Islet of Langerhans (tissue), 1 donor: Measurements from ENCODE around the gene ADAMTS4.
A peak's percentile ranks its signal among the peaks of the same experiment; 100 is the strongest.

Experiments
- FAIRE-seq: peaks from one replicate; lab custom pipeline; 2011; peaks lifted over from hg19 to GRCh38; lab: Jason Lieb, UNC

ADAMTS4 gene

DNA sequence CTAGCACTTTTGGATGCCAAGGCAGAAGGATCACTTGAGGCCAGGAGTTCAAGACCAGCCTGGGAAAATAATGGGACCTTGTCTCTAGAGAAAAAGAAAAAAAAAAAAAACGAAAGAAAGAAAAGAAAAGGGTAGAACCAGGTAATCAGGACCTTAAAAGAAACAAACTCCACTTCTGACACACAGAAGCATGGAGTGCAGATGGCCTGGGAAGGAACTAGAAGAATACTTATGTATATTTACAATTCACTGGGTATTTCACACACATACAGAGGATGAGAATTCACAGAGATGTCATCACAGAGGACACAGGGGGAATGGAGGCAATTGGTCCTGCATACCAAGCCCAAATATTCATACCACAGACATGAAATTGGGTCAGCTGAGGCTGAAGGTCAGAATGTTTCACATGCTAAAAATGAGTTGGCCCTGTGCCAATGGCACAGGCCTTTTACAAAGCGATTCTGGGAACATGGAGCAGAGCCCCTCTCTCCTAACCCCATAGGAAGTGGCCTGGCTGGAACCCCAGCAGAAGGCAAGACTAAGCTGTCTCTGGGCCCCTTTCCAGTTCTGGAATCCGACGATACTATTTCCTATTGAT, 26.0 kb downstream of the ADAMTS4 start:
- FAIRE-seq, result no peak

DNA sequence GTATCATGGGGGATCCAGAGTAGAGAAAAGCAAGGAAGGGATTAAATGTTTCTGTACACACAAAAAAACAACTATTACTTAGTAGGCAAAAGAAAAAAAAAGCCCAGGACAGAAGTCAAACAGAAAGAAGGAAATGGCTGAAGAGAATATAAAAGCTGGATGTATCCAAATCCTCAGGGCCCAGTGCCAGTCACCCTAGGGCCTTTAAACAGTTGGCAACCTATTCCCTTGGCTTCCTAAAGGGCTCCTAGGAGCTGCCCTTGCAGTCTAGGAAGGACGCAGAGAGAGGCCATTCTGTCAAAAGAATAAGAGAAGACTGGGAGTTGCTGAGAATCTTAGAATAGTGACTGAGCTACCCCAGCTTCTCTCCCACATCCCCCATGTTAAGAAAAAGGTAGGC, 26.5 kb downstream of the ADAMTS4 start:
- no peak for FAIRE-seq

DNA sequence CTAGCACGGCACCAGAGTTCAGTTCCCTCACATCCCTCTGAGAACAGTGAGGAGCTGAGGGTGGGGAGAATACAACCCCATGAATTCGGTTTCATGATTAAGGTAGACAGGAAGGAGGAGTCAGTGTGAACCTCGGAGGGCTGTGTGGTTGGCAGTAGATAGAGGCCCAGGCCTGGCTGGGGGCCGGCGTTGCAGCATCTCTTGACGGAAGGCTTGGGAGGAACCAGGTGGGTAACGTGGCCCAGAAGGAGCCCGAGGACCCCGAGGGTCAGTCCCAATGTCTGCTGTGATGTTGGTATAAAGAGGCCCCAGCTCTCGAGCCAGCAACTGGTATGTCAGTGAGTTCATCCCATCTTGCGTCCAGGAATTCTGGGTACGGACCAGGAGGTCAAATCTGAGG, 27.2 kb downstream of the ADAMTS4 start:
- FAIRE-seq, result no peak

DNA sequence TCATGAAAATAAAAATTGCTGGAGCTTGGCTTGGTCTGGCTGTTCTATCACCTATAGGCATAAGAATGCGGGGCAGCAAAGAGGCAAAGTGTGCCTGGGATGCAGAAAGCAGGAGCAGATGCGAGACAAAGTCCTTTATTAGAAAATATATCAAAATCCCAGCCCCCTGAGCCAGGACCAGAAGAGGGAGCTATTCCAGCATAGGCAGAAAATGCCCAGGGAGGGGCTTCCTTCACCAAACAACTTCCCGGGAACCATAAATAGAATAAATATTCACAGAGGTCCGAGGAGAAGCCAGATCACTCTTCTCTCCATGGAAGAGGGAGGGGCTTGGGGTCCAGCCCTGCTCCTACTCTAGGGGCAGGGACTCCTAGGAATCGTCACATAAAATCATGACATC, 27.7 kb downstream of the ADAMTS4 start:
- no peak for FAIRE-seq

DNA sequence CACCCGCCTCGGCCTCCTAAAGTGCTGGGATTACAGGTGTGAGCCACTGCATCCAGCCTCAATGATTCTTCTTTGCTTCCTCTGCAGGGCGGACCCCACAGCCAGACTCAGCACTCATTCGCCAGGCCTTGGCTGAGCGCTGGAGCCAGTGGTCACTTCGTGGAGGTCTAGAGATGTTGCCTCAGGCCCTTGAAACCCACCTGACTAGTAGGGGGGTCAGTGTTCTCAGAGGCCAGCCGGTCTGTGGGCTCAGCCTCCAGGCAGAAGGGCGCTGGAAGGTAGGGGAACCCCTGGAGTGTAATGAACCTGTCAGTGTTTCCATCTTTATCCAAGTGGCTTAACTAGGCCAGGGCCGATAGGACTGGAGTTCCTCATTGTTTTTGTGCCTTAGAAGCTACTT, 29.9 kb downstream of the ADAMTS4 start:
- FAIRE-seq, result no peak

DNA sequence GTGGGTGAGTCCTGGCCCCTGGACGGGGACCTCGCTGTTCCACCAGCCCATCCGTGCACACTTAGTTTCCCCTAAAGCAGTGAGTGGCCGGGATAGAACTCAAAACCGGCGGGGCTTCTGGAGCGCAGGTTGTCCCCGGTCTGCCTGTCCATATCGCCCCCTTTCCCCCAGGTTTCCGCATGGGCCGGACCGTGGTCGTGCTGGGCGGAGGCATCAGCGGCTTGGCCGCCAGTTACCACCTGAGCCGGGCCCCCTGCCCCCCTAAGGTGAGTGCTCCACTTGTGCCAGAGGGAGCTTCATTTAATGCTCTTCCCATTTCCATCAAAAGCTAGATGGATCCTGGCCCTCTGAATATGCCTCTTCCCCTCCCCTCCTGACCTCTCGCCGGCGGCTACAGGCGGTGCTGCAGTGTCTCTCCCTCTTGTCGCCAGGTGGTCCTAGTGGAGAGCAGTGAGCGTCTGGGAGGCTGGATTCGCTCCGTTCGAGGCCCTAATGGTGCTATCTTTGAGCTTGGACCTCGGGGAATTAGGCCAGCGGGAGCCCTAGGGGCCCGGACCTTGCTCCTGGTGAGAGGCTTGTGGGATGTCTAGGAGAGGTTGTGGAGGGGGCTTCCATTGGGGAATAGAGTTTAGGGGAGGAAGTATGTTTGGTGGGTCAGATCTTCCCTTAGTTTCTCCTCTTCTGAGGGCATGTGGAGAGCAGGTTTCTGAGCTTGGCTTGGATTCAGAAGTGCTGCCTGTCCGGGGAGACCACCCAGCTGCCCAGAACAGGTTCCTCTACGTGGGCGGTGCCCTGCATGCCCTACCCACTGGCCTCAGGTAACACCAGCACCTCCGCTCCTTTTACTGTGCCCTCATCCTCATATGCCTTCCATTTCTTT, 31.9 kb downstream of the ADAMTS4 start:
- FAIRE-seq, result no peak

DNA sequence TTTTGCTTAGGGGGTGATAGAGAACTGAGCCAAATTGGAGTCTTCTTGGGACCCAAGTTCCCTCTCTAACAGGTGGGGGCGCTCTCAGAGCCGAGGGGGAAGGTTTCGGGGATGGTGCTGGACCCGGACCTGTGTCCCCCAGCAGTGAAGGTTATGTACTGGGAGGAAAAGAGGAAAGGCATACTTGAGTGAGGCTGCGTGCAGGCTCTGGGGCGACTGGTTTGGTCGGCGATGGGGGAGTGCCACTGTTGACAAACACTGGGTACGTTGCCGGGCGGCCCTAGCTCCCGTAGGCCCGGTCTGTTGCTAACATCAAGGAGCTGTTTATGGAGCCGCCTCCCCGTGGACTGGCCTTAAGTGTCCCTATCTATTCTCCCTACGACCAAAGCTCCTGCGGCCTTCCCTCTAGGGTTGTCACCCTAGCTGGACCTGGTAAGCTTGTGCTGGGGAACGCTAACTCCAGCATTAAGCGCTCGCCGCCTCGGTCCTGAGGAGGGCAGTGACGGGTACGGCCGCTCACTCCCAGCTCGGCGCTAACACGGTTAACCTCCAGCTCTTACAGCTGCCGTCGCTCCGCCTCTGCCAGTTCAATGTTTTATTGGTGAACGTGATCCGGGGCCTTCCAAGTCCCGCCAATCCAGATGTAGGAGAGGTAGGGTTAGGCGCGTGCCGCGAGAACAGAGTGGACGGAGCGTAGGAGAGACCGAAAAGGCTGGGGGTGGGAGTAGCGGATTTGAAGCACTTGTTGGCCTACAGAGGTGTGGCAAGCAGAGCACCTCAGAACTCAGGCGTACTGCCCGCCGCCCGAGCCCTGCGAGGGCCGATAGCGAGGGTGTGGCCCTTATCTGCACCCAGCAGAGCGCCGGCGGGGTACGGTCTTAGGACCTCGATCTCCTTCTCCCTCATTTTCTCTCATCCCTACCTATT, 32.8 kb downstream of the ADAMTS4 start, which contains the start of gene PPOX:
Gene PPOX, plus strand, starts transcription at position 685 of the 927 bp plus-strand sequence. CDS start 422 bp downstream, outside the sequence.
- FAIRE-seq, result peak; percentile 72

DNA sequence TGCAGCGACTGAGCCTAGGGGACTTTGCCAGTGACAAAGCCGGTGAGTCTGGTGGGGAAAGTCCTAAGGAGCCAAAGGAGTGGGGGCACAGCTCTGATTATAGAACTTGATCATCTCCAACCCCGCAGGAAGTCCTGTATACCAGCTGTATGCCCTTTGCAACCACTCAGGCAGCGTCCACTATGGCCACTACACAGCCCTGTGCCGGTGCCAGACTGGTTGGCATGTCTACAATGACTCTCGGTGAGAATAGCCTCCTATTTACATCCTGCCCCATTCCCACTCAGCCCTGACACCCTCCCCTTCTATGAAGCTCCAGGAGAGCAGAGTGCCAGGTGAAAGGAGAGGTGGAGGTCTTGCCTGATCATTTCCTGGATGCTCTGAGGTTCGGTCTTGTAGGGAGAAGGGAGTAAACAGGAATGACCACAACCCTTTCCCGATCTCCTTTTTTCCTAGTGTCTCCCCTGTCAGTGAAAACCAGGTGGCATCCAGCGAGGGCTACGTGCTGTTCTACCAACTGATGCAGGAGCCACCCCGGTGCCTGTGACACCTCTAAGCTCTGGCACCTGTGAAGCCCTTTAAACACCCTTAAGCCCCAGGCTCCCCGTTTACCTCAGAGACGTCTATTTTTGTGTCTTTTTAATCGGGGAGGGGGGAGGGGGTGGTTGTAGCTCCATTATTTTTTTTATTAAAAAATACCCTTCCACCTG, 33.8 kb downstream of the ADAMTS4 start:
- no peak for FAIRE-seq

DNA sequence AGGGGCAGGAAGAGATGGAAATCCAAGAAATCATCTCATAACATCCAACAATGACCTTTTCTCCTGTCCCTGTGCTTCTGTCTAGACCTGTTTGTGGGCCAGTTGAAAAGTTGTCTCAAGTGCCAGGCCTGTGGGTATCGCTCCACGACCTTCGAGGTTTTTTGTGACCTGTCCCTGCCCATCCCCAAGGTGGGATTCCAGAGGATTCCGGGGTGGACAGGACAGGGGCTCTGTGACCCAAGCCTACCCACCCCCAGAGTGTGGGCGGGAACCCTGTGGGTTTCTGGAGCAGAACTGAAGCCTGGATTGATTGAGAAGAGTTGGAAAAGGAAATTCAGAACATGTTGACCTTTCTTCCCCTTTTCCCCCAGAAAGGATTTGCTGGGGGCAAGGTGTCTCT, 35.1 kb downstream of the ADAMTS4 start:
- no peak for FAIRE-seq

DNA sequence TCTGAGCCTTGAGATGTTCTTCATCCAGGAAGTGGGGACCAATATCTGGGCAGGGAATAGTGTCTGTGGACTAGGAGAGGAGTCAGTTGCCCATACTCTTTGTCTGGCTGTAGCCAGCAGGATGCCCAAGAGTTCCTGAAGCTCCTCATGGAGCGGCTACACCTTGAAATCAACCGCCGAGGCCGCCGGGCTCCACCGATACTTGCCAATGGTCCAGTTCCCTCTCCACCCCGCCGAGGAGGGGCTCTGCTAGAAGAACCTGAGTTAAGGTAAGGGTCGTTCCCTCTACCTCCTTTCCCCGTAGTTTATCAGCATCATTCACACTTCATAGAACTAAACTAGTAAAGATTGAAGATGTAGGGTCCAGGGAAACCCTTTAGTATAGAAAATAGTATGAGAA, 36.0 kb downstream of the ADAMTS4 start:
- no peak for FAIRE-seq

DNA sequence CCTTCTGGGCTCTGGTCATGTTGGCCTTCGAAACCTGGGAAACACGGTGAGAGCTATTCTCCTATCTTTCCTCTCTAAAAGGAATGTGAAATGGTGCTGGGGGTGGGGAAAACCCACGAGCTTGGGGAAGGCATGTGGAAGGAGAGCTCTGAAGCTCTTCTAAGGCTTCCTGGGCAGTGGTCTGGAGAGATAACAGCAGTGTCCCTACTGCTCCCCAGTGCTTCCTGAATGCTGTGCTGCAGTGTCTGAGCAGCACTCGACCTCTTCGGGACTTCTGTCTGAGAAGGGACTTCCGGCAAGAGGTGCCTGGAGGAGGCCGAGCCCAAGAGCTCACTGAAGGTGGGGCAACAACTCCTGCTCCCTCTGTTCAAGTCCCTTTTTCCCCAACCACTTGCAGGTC, 36.8 kb downstream of the ADAMTS4 start:
- FAIRE-seq, result no peak

DNA sequence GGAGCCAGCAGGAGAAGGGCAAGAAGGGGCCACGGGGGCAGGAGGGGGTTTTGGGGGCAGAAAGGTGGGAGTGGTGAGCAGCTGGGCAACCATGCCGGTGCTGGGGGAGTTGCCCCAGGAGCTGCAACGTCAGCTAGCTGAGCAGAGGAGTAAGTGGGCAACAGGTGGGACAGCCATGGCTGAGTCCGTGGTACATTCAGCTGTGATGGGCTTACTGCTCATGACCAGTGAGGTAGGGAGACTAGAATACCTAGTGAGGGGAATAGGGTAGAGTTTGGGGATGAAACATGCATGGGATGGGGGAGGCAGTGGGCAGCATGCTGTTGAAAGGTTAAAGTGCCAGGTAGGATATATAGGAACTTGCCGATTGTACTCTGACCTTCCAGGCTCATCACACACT, 37.2 kb downstream of the ADAMTS4 start:
- no peak for FAIRE-seq

DNA sequence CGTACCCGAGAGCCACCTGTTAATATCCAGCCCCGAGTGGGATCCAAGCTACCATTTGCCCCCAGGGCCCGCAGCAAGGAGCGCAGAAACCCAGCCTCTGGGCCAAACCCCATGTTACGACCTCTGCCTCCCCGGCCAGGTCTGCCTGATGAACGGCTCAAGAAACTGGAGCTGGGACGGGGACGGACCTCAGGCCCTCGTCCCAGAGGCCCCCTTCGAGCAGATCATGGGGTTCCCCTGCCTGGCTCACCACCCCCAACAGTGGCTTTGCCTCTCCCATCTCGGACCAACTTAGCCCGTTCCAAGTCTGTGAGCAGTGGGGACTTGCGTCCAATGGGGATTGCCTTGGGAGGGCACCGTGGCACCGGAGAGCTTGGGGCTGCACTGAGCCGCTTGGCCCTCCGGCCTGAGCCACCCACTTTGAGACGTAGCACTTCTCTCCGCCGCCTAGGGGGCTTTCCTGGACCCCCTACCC, 38.1 kb downstream of the ADAMTS4 start:
- FAIRE-seq, result no peak

DNA sequence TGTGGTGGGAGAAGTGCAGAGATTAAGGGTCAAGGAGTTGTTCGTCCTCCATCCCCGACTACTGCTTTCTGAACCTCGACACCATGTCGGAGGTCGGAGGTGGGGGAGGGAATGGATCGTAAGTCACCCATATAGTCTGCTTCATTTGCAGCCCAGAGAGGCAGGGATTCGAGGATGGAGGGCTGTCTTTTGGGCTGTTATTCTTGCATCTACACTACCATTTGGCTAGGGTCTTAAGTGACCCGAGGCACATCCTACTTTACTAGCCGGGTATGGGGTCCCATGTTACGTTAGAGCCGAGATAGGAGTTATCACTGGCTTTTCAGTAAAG, 39.0 kb downstream of the ADAMTS4 start:
- no peak for FAIRE-seq

DNA sequence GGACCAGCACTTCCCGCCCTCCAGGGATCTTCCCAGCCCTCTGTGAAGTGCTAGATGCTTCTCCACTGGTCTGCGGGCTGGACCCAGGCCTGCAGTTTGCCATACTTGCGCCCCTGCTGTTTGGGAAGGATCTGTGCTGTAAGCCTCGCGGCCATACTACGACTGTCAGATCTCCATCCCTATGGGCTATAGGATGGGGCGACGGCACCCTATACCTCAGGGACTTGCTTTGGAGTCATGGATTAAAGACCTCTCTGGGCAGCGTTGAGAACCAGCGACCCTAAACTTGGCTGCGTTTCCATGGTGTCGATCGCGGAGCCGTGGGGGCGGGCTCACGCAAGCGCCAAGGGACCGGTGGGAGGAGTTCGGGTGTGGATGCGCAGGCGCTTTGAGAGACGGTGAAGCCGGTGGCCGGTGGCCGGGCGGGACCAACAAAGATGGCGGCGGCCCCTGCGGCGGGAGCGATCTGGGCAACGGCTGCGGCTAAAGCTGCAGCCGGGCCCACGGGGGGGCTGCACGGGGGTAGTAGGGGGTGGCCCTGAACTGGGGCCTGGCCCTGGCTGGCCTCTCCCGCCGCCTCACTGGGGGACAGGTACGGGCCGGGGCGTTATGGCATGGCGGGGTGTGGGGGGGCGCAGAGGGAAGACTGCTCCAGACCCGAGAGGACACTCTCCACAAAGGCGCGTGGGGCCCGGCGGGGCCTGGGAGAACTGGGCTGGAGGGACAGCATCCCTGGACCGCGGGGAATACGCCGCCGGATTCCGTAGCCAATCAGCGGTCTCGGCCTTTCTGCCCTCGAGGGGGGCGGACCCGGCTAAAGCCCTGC, 39.6 kb downstream of the ADAMTS4 start, which contains the start of gene USP21:
Gene USP21, plus strand, starts transcription at position 414 of the 826 bp plus-strand sequence. CDS start 1,141 bp downstream, outside the sequence.
- no peak for FAIRE-seq

DNA sequence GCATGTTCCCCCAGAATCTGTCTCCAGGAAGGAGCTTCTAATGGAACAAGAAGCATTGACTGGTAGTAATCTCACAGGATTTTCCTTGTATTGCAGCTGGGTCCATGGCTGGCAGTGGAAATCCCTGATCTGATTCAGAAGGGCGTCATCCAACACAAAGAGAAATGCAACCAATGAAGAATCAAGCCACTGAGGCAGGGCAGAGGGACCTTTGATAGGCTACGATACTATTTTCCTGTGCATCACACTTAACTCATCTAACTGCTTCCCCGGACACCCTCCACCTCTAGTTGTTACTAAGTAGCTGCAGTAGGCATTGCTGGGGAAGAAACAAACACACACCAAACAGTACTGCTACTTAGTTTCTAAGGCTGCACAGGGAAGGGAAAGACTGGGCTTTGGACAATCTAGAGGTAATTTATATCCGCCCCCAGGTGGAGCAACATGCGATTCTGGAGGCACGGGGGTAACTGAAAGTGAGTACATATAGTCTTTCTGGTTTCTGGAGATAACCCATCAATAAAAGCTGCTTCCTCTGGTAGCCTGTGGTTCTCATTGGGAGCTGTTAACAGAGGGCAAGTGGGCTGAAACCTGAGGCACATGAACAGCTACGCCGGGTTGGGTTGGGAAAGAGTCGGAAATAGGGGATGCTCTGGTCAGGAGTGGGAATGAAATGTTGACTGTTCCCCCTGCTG, 40.4 kb downstream of the ADAMTS4 start:
- FAIRE-seq, result no peak

DNA sequence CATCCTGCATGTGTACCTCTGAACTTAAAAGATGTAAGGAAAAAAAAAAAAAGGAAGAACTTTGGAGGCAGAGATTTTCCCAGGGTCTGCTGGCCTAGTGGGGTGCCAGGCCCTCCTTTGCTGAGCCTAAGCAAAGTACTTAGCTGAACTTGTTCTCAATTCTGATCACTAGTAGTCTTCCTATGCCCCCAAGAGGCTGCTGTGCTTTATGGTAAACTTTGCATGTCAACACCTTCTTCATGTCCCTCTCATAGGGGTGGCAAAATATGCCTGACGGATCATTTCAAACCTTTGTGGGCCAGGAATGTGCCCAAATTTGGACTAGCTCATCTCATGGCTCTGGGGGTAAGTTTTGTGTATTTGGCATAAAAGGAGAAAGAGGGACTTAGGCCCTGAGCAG, 41.0 kb downstream of the ADAMTS4 start:
- FAIRE-seq, result no peak

DNA sequence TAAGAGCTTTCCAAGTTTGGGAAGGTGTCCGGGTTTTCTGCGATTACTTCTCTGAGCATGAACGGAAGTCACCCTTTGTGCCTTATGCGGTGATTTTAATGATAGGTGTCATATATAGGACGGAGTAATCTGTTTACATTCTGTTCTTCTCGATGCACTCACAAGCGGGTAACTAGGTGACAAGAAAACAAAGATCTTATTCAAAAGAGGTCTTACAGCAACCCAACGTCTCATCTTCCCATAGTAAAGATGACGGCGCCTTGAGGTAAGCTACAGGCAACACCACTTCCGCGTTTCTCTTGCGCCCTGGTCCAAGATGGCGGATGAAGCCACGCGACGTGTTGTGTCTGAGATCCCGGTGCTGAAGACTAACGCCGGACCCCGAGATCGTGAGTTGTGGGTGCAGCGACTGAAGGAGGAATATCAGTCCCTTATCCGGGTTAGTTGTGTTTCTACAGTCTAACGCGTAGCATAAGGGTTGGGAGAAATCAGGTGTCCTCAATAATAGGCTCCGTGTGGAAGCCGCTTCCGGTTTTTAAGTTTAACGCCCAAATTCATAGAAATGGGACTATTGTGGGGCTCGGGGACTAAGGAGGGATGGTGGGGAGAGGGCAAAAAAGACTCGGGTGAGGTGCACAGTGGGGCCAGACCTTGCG, 45.0 kb downstream of the ADAMTS4 start, which contains the start of gene UFC1:
Gene UFC1, plus strand, starts transcription at position 297 of the 656 bp plus-strand sequence. Its CDS starts 20 bp downstream, at position 317.
- peak; percentile 17 for FAIRE-seq

DNA sequence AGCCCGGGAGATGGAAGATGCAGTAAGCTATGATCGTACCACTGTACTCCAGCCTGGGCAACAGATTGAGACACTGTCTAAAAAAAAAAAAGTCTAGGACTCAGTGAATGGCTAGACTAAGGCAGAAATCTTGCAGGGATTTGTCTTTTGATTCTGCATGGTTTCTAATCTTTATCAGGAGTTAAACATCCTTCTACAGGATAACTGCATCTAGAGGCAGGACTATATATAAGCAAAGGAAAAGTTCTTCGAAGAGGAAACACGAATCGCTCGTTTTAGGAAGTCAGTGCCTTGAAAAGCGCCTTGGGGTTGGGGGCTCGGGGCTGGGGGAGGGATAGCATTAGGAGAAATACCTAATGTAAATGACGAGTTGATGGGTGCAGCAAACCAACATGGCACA, 45.7 kb downstream of the ADAMTS4 start:
- no peak for FAIRE-seq

DNA sequence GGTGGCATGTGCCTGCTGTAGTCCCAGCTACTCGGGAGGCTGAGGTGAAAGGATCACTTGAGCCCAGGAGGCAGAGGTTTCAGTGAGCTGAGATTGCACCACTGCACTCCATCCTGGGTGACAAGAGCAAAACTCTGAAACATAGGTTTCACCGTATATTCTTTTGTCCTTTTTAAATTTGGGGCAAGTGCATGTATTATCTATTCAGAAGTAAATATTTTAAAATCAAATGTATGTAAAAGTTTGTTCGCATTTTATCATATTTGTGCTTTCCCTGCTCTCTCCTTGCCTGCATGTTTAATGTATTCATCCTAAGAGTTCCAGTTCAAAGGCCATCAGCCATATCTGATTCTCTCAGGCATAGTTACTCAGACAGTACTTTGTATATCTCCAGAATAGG, 53.0 kb downstream of the ADAMTS4 start:
- FAIRE-seq, result no peak
